DMS53 (cell line): Measurements from ENCODE around the gene CCDC149.

ENCODE experiments used
- DNase-seq: peaks from one replicate; lab custom pipeline; 2025; lab: John Stamatoyannopoulos, UW

CCDC149 gene

GRCh38 chr4:24881508-24882196 is 31.2 kb downstream of the CCDC149 start:
- no peak for DNase-seq

GRCh38 chr4:24880186-24880585 is 32.7 kb downstream of the CCDC149 start:
- no peak for DNase-seq

GRCh38 chr4:24878636-24879016 is 34.2 kb downstream of the CCDC149 start:
- no peak for DNase-seq

GRCh38 chr4:24877868-24878635 is 34.8 kb downstream of the CCDC149 start:
- no peak for DNase-seq

- DNase-seq = peak; percentile 55
Observed at GRCh38 chr4:24876431-24876830, 36.4 kb downstream of the CCDC149 start.

- no peak for DNase-seq
Observed at GRCh38 chr4:24872720-24873119, 40.1 kb downstream of the CCDC149 start.

- no peak for DNase-seq
Observed at GRCh38 chr4:24871210-24871609, 41.6 kb downstream of the CCDC149 start.

GRCh38 chr4:24867766-24868296 is 45.0 kb downstream of the CCDC149 start:
- DNase-seq = no peak

GRCh38 chr4:24867251-24867650 is 45.6 kb downstream of the CCDC149 start:
- no peak for DNase-seq

- DNase-seq = no peak
Observed at GRCh38 chr4:24865401-24865800, 47.4 kb downstream of the CCDC149 start.

- no peak for DNase-seq
Observed at GRCh38 chr4:24863799-24864198, 49.0 kb downstream of the CCDC149 start.

- DNase-seq = no peak
Observed at GRCh38 chr4:24862073-24862751, 50.6 kb downstream of the CCDC149 start.

GRCh38 chr4:24858550-24858949 is 54.3 kb downstream of the CCDC149 start:
- DNase-seq = no peak

GRCh38 chr4:24858026-24858425 is 54.8 kb downstream of the CCDC149 start:
- no peak for DNase-seq

- no peak for DNase-seq
Observed at GRCh38 chr4:24856586-24856985, 56.3 kb downstream of the CCDC149 start.

- DNase-seq = no peak
Observed at GRCh38 chr4:24855741-24856140, 57.1 kb downstream of the CCDC149 start.

GRCh38 chr4:24853142-24853541 is 59.7 kb downstream of the CCDC149 start:
- peak; percentile 85 for DNase-seq

GRCh38 chr4:24850674-24851073 is 62.2 kb downstream of the CCDC149 start:
- DNase-seq = no peak

GRCh38 chr4:24849756-24850155 is 63.1 kb downstream of the CCDC149 start:
- no peak for DNase-seq

- no peak for DNase-seq
Observed at GRCh38 chr4:24849351-24849750, 63.5 kb downstream of the CCDC149 start.

GRCh38 chr4:24846716-24847115 is 66.1 kb downstream of the CCDC149 start:
- peak; percentile 16 for DNase-seq

GRCh38 chr4:24845902-24846301 is 66.9 kb downstream of the CCDC149 start:
- DNase-seq = no peak

- no peak for DNase-seq
Observed at GRCh38 chr4:24845132-24845531, 67.7 kb downstream of the CCDC149 start.
